Measurements from ENCODE around the gene VPS13D.

DNA sequence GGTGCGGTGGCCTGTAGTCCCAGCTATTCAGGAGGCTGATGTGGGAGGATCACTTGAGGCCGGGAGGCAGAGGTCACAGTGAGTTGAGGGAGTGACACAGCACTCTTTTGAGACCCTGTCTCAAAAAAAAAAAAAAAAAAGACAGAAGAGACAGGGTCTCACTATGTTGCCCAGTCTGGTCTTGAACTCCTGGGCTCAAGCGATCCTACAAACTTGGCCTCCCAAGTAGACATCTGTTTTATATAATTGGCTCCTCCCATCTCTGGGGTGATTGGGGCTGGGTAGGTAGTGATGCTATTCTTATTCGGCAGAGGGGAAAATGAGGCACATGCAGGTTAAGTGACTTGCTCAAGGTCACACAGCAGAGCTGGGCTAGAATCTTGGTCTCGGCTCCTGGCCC lies 23.6 kb upstream of the VPS13D start:
- TF ChIP-seq, protein P1, sequence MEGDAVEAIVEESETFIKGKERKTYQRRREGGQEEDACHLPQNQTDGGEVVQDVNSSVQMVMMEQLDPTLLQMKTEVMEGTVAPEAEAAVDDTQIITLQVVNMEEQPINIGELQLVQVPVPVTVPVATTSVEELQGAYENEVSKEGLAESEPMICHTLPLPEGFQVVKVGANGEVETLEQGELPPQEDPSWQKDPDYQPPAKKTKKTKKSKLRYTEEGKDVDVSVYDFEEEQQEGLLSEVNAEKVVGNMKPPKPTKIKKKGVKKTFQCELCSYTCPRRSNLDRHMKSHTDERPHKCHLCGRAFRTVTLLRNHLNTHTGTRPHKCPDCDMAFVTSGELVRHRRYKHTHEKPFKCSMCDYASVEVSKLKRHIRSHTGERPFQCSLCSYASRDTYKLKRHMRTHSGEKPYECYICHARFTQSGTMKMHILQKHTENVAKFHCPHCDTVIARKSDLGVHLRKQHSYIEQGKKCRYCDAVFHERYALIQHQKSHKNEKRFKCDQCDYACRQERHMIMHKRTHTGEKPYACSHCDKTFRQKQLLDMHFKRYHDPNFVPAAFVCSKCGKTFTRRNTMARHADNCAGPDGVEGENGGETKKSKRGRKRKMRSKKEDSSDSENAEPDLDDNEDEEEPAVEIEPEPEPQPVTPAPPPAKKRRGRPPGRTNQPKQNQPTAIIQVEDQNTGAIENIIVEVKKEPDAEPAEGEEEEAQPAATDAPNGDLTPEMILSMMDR (IDR thresholded peaks at IDR 0.05), result no peak
- TF ChIP-seq POLR2AphosphoS5 (IDR thresholded peaks at IDR 0.05; ENCODE audit: low read depth, low read length), result no peak

Data from Panc1 (cell line).